ENCODE data around the gene DDX11. TPM values are rescaled to one million over a fixed set of nuclear protein-coding genes. Genes with fewer than 3 reads are reported as not detected.
"Not testable (repeated sequence)": the region's sequence is repeated elsewhere in the genome, so short reads cannot be mapped to it uniquely, and the experiment has no call there.

DDX11 gene
- total RNA-seq, 1 experiment from 2014 or later, result 191 TPM

GRCh38 chr12:31119192-31119802 is 45.6 kb downstream of the DDX11 start:
- no peaks in the 10 kb centered on the region for H3K27me3 ChIP-seq (ENCODE audit: insufficient read depth, low read depth)
- H3K79me2 ChIP-seq (ENCODE audit: low read depth), result no peaks in the 10 kb centered on the region
- intact Hi-C loops (cut with micrococcal nuclease; ENCODE audit: unreplicated experiment), result loop anchor here (5.0 kb wide), 1 partner anchor 118 kb away; no protein-coding TSS in a partner anchor
- H4K20me1 ChIP-seq (ENCODE audit: insufficient read depth), result no peaks in the 10 kb centered on the region
- H3K9me3 ChIP-seq (ENCODE audit: insufficient read depth, low read depth), result no peaks in the 10 kb centered on the region
- no peaks in the 10 kb centered on the region for H3F3A ChIP-seq (ENCODE audit: insufficient read depth, low read depth)
- ChIA-PET POLR2A (ENCODE audit: unreplicated experiment) (no interaction called here), CTCF (no interaction called here)
- TF ChIP-seq EZH2 (IDR thresholded peaks at IDR 0.05; ENCODE audit: low read depth), result no peak
- TF ChIP-seq, protein P1, sequence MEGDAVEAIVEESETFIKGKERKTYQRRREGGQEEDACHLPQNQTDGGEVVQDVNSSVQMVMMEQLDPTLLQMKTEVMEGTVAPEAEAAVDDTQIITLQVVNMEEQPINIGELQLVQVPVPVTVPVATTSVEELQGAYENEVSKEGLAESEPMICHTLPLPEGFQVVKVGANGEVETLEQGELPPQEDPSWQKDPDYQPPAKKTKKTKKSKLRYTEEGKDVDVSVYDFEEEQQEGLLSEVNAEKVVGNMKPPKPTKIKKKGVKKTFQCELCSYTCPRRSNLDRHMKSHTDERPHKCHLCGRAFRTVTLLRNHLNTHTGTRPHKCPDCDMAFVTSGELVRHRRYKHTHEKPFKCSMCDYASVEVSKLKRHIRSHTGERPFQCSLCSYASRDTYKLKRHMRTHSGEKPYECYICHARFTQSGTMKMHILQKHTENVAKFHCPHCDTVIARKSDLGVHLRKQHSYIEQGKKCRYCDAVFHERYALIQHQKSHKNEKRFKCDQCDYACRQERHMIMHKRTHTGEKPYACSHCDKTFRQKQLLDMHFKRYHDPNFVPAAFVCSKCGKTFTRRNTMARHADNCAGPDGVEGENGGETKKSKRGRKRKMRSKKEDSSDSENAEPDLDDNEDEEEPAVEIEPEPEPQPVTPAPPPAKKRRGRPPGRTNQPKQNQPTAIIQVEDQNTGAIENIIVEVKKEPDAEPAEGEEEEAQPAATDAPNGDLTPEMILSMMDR (conservative IDR thresholded peaks at IDR 0.05), result no peak
- H3K27ac ChIP-seq, result no peak overlapping the region
- DNase-seq, result no peak
- no peaks in the 10 kb centered on the region for H3K4me1 ChIP-seq (replicated peaks; ENCODE audit: insufficient read depth)
- BruUV-seq (replicated peaks), result no TSS peak
- H2AFZ ChIP-seq, result no peak overlapping the region
- no peak overlapping the region for H3K4me3 ChIP-seq
- no peaks in the 10 kb centered on the region for H3K36me3 ChIP-seq (ENCODE audit: low read depth)
- H3K4me2 ChIP-seq, result no peak overlapping the region
- no peaks in the 10 kb centered on the region for H3K9me2 ChIP-seq (ENCODE audit: insufficient read depth)

- H3K27me3 ChIP-seq (ENCODE audit: insufficient read depth, low read depth), result no peaks in the 10 kb centered on the region
- DNase-seq, result no peak
- no peaks in the 10 kb centered on the region for H3F3A ChIP-seq (ENCODE audit: insufficient read depth, low read depth)
- no peak overlapping the region for H3K4me2 ChIP-seq
- POLR2A ChIA-PET (ENCODE audit: unreplicated experiment), result no interaction called here
- H3K79me2 ChIP-seq (ENCODE audit: low read depth), result no peaks in the 10 kb centered on the region
- TF ChIP-seq EZH2 (IDR thresholded peaks at IDR 0.05; ENCODE audit: low read depth), result no peak
- TF ChIP-seq, protein P1 (conservative IDR thresholded peaks at IDR 0.05), result no peak
- H4K20me1 ChIP-seq (ENCODE audit: insufficient read depth), result no peaks in the 10 kb centered on the region
- H3K27ac ChIP-seq, result no peak overlapping the region
- H3K9me3 ChIP-seq (ENCODE audit: insufficient read depth, low read depth), result no peaks in the 10 kb centered on the region
- intact Hi-C loops (cut with micrococcal nuclease; ENCODE audit: unreplicated experiment), result loop anchor here (5.0 kb wide), 1 partner anchor 117 kb away; no protein-coding TSS in a partner anchor
- BruUV-seq (replicated peaks), result no TSS peak
- H3K4me3 ChIP-seq, result no peak overlapping the region
- no peaks in the 10 kb centered on the region for H3K9me2 ChIP-seq (ENCODE audit: insufficient read depth)
- H3K4me1 ChIP-seq (replicated peaks; ENCODE audit: insufficient read depth), result no peaks in the 10 kb centered on the region
- CTCF ChIA-PET, result no interaction called here
- H2AFZ ChIP-seq, result no peak overlapping the region
- no peaks in the 10 kb centered on the region for H3K36me3 ChIP-seq (ENCODE audit: low read depth)
Measured at GRCh38 chr12:31119803-31120211, 46.1 kb downstream of the DDX11 start.

GRCh38 chr12:31120392-31121008 is 46.8 kb downstream of the DDX11 start:
- no peaks in the 10 kb centered on the region for H3K27me3 ChIP-seq (ENCODE audit: insufficient read depth, low read depth)
- H3F3A ChIP-seq (ENCODE audit: insufficient read depth, low read depth), result no peaks in the 10 kb centered on the region
- CTCF ChIA-PET, result interaction anchor here (0.7 kb wide), 1 partner anchor 185 kb away, joined by 7 read pairs; no protein-coding TSS in a partner anchor
- H4K20me1 ChIP-seq (ENCODE audit: insufficient read depth), result no peaks in the 10 kb centered on the region
- H3K36me3 ChIP-seq (ENCODE audit: low read depth), result no peaks in the 10 kb centered on the region
- POLR2A ChIA-PET (ENCODE audit: unreplicated experiment), result no interaction called here
- H3K4me3 ChIP-seq, result no peak overlapping the region
- TF ChIP-seq, protein P1 (conservative IDR thresholded peaks at IDR 0.05), result no peak
- TF ChIP-seq EZH2 (IDR thresholded peaks at IDR 0.05; ENCODE audit: low read depth), result no peak
- no peak for DNase-seq
- BruUV-seq (replicated peaks), result no TSS peak
- no peaks in the 10 kb centered on the region for H3K9me2 ChIP-seq (ENCODE audit: insufficient read depth)
- no peak overlapping the region for H3K4me2 ChIP-seq
- intact Hi-C loops (cut with micrococcal nuclease; ENCODE audit: unreplicated experiment), result no loop called here
- H2AFZ ChIP-seq, result no peak overlapping the region
- H3K79me2 ChIP-seq (ENCODE audit: low read depth), result no peaks in the 10 kb centered on the region
- H3K4me1 ChIP-seq (replicated peaks; ENCODE audit: insufficient read depth), result no peaks in the 10 kb centered on the region
- no peaks in the 10 kb centered on the region for H3K9me3 ChIP-seq (ENCODE audit: insufficient read depth, low read depth)
- no peak overlapping the region for H3K27ac ChIP-seq

- intact Hi-C loops (cut with micrococcal nuclease; ENCODE audit: unreplicated experiment); POLR2A ChIA-PET (ENCODE audit: unreplicated experiment); H3K36me3 ChIP-seq (ENCODE audit: low read depth); H3K79me2 ChIP-seq (ENCODE audit: low read depth); H3K4me2 ChIP-seq; H4K20me1 ChIP-seq (ENCODE audit: insufficient read depth); H3K4me1 ChIP-seq (replicated peaks; ENCODE audit: insufficient read depth); H3F3A ChIP-seq (ENCODE audit: insufficient read depth, low read depth); H3K4me3 ChIP-seq; DNase-seq; H2AFZ ChIP-seq; H3K27me3 ChIP-seq (ENCODE audit: insufficient read depth, low read depth); H3K9me3 ChIP-seq (ENCODE audit: insufficient read depth, low read depth); BruUV-seq (replicated peaks); H3K27ac ChIP-seq; H3K9me2 ChIP-seq (ENCODE audit: insufficient read depth): not testable (repeated sequence)
- CTCF ChIA-PET, result interaction anchor here (0.7 kb wide), 1 partner anchor 184 kb away, joined by 7 read pairs; no protein-coding TSS in a partner anchor
Measured at GRCh38 chr12:31121022-31121728, 47.5 kb downstream of the DDX11 start.
